Endothelial cell of umbilical vein (primary cell): ENCODE data around the gene SFXN2.

Source experiments
- EZH2 ChIP-seq: IDR thresholded peaks from 2 replicates; pipeline ENCODE4 v1.6.1; 2012; ENCODE audit warnings: borderline replicate concordance, low read depth, mild to moderate bottlenecking, moderate library complexity, low read length, inconsistent platforms; ENCODE audit not compliant: severe bottlenecking
- TF ChIP-seq, protein P1 (sequence below), 2 donors: IDR thresholded peaks; 1 replicate in 1 of 2; 2 replicates in 1 of 2; pipeline ENCODE4 v1.5.1; 2011; ENCODE audit warnings: low read length in 2 of 2, mild to moderate bottlenecking in 2 of 2, moderate library complexity in 2 of 2, control low read depth in 1 of 2, inconsistent platforms in 1 of 2, low read depth in 1 of 2; ENCODE audit not compliant: insufficient read depth in 1 of 2; ENCODE audit errors: extremely low read depth in 1 of 2

DNA sequence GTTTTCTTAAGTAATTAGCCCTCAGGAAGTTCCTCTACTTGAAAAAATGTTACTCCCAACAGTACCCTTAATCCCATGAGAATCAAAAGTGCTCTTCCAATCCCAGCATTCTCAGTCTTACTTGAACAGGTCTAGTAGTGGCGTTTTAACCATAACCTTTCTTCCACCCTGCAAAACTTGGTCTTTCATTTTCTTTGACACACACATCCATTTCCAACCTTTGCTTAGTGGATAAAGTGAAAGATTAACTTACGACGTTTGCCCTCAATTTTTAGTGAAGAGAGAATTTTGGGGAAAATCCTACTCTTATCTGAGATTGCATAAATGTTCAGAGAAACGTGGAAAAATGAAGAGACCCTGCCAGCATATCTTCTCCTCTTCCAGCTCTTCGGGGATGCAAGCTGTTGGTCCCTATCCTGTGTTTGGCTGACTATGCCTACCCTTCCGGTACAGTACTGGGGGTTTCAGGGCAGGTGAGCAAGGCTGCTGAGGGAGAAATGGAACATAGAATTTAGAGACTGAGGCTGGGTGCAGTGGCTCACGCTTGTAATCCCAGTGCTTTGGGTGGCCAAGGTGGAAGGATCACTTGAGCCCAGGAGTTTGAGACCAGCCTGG is 48.1 kb downstream of the SFXN2 start:
- TF ChIP-seq, protein P1, sequence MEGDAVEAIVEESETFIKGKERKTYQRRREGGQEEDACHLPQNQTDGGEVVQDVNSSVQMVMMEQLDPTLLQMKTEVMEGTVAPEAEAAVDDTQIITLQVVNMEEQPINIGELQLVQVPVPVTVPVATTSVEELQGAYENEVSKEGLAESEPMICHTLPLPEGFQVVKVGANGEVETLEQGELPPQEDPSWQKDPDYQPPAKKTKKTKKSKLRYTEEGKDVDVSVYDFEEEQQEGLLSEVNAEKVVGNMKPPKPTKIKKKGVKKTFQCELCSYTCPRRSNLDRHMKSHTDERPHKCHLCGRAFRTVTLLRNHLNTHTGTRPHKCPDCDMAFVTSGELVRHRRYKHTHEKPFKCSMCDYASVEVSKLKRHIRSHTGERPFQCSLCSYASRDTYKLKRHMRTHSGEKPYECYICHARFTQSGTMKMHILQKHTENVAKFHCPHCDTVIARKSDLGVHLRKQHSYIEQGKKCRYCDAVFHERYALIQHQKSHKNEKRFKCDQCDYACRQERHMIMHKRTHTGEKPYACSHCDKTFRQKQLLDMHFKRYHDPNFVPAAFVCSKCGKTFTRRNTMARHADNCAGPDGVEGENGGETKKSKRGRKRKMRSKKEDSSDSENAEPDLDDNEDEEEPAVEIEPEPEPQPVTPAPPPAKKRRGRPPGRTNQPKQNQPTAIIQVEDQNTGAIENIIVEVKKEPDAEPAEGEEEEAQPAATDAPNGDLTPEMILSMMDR (IDR thresholded peaks at IDR 0.05; ENCODE audit: extremely low read depth in 1 of 2, insufficient read depth in 1 of 2, low read depth in 1 of 2, low read length in 2 of 2): no peak
- no peak for TF ChIP-seq EZH2
